Neural crest cell (in vitro differentiated cells): Measurements from ENCODE around the gene RPTOR. TPM values are rescaled to one million over a fixed set of nuclear protein-coding genes. Genes with fewer than 3 reads are reported as not detected.

ENCODE experiments used
- DNase-seq: peaks from one replicate; pipeline ENCODE4 v3.0.0; 2021; ENCODE audit warnings: low read depth, mixed read lengths, low spot score
- H3K27ac Mint-ChIP-seq: one replicate; pipeline ENCODE4 v1.8.0; 2021; ENCODE audit warnings: mild to moderate bottlenecking, mixed read lengths; ENCODE audit not compliant: unreplicated experiment
- H3K27me3 Mint-ChIP-seq: 2 replicates; pipeline ENCODE4 v1.8.0; 2021; ENCODE audit warnings: low read depth, mild to moderate bottlenecking, mixed read lengths
- H3K36me3 Mint-ChIP-seq: 2 replicates; pipeline ENCODE4 v1.8.0; 2021; ENCODE audit warnings: low read depth, mild to moderate bottlenecking, mixed read lengths
- H3K4me1 Mint-ChIP-seq: 2 replicates; pipeline ENCODE4 v1.8.0; 2021; ENCODE audit warnings: mixed read lengths
- H3K4me3 Mint-ChIP-seq: one replicate; pipeline ENCODE4 v1.8.0; 2021; ENCODE audit warnings: mild to moderate bottlenecking, mixed read lengths
- H3K9me3 Mint-ChIP-seq: 2 replicates; pipeline ENCODE4 v1.8.0; 2021; ENCODE audit warnings: mixed read lengths
- total RNA-seq: library from RNA; stranded (reverse); gene quantifications from 2 replicates; pipeline ENCODE4 v1.2.1, GENCODE V29; 2021
- TF ChIP-seq, protein P1 (sequence below): fragments of 200-600 bp; sonication (generic); conservative IDR thresholded peaks from 2 replicates; pipeline ENCODE4 v1.5.0; 2021; ENCODE audit warnings: antibody characterized with exemption, mild to moderate bottlenecking

RPTOR gene
- total RNA-seq, 1 donor from 2014 or later = 41.1 TPM

GRCh38 chr17:80839970-80840369, 295.3 kb downstream of the RPTOR start:
- no peaks in the 10 kb centered on the region for H3K4me1 Mint-ChIP-seq
- H3K27ac Mint-ChIP-seq = no peak overlapping the region
- H3K27me3 Mint-ChIP-seq = no peaks in the 10 kb centered on the region
- no peak overlapping the region for H3K4me3 Mint-ChIP-seq
- H3K36me3 Mint-ChIP-seq = peaks cover 8% of the 10 kb centered on the region
- TF ChIP-seq, protein P1, sequence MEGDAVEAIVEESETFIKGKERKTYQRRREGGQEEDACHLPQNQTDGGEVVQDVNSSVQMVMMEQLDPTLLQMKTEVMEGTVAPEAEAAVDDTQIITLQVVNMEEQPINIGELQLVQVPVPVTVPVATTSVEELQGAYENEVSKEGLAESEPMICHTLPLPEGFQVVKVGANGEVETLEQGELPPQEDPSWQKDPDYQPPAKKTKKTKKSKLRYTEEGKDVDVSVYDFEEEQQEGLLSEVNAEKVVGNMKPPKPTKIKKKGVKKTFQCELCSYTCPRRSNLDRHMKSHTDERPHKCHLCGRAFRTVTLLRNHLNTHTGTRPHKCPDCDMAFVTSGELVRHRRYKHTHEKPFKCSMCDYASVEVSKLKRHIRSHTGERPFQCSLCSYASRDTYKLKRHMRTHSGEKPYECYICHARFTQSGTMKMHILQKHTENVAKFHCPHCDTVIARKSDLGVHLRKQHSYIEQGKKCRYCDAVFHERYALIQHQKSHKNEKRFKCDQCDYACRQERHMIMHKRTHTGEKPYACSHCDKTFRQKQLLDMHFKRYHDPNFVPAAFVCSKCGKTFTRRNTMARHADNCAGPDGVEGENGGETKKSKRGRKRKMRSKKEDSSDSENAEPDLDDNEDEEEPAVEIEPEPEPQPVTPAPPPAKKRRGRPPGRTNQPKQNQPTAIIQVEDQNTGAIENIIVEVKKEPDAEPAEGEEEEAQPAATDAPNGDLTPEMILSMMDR = no peak
- DNase-seq = no peak
- H3K9me3 Mint-ChIP-seq = no peaks in the 10 kb centered on the region

DNA sequence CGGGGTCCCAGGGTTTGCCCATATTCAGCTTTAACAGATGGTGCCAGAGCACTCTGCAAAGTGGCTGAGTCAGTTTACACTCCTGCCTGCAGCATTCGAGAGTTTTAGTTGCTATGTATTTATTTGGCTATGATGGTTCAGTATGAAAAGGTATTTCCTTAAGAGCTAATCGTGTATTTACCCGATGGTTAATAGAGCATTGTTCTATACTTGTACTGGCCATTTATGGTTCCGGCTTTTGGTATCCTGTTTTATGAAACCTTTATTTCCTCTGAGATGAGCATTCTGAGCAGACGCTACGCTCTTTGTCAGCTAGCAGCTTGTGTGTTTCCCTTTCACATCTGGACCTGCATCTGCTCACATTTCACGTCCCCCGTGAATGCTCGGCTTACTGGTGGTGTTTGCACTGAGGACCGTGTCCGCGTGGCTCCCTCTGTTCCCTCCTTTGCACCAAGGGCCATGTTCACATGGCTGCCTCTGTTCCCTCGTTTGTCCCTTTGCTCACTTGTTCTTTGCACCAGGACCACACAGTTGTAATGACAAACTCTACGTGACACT, 297.9 kb downstream of the RPTOR start:
- H3K27ac Mint-ChIP-seq = no peak overlapping the region
- TF ChIP-seq, protein P1 = no peak
- H3K4me3 Mint-ChIP-seq = no peak overlapping the region
- H3K9me3 Mint-ChIP-seq = no peaks in the 10 kb centered on the region
- peaks cover 7% of the 10 kb centered on the region for H3K4me1 Mint-ChIP-seq
- DNase-seq = no peak
- H3K27me3 Mint-ChIP-seq = no peaks in the 10 kb centered on the region
- peaks cover 8% of the 10 kb centered on the region for H3K36me3 Mint-ChIP-seq

- peaks cover 8% of the 10 kb centered on the region for H3K36me3 Mint-ChIP-seq
- TF ChIP-seq, protein P1 = no peak
- no peak overlapping the region for H3K27ac Mint-ChIP-seq
- H3K27me3 Mint-ChIP-seq = no peaks in the 10 kb centered on the region
- H3K9me3 Mint-ChIP-seq = no peaks in the 10 kb centered on the region
- no peak for DNase-seq
- H3K4me1 Mint-ChIP-seq = peaks cover 7% of the 10 kb centered on the region
- no peak overlapping the region for H3K4me3 Mint-ChIP-seq
Measured at GRCh38 chr17:80843741-80844156, 299.1 kb downstream of the RPTOR start.

DNA sequence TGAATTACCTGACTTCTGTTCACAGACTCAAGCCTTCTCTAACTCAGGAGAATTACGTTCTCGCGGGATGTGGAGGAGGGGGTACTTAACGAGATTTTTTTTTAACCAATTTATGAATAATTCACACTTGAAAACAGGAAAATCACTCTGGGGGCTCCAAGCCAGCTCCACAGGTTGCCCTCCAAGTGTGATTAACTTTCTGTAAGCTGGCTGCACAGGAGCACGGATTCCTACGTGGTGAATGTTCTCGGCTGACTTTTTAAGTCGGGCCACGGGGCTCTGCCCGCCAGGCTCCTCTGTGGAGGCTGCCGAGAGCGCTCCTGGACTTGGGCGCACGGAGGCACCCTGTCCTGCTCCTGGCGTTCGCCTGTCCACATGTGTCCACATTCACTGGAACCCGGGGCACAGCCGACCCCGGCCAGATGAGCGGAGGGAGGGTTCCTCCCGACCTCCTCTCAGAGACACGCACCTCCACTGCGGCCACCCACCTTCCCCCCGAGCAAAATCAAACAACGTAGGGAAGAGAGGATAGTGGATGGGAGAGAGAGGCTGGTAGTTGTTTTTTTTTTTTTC, 299.9 kb downstream of the RPTOR start:
- TF ChIP-seq, protein P1 = no peak
- H3K4me3 Mint-ChIP-seq = no peak overlapping the region
- H3K36me3 Mint-ChIP-seq = peaks cover 8% of the 10 kb centered on the region
- H3K27me3 Mint-ChIP-seq = no peaks in the 10 kb centered on the region
- no peak for DNase-seq
- H3K9me3 Mint-ChIP-seq = no peaks in the 10 kb centered on the region
- no peak overlapping the region for H3K27ac Mint-ChIP-seq
- peaks cover 7% of the 10 kb centered on the region for H3K4me1 Mint-ChIP-seq

- Mint-ChIP-seq H3K4me3 (no peak overlapping the region), H3K27ac (peak overlapping the region; percentile 95)
- no peak for DNase-seq
Measured at GRCh38 chr17:80845069-80845862, 300.6 kb downstream of the RPTOR start.

More at GRCh38 chr17:80845069-80845862, 300.6 kb downstream of the RPTOR start:
- Mint-ChIP-seq H3K27me3 (no peaks in the 10 kb centered on the region), H3K36me3 (peaks cover 8% of the 10 kb centered on the region), H3K9me3 (no peaks in the 10 kb centered on the region), H3K4me1 (peaks cover 7% of the 10 kb centered on the region)
- TF ChIP-seq, protein P1 = no peak
